Natural killer cell (primary cell): Measurements from ENCODE around the gene PPP2R2C. TPM values are rescaled to one million over a fixed set of nuclear protein-coding genes. Genes with fewer than 3 reads are reported as not detected.

Experiments used
- ATAC-seq, 3 donors: fragments of 150-1000 bp in 2 of 3; fragments of 200-7000 bp in 1 of 3; cut with Tn5 transposase; 1 replicate in 1 of 3; 2 replicates in 2 of 3; pipeline ENCODE4 v1.10.0; 2021; ENCODE audit warnings: mild to moderate bottlenecking in 2 of 3, moderate library complexity in 2 of 3
- DNase-seq, 2 donors: peaks; one replicate each; pipeline versions ENCODE4 v3.0.0 to v3.0.0-alpha.2; 2013 to 2021; ENCODE audit warnings: mixed read lengths in 1 of 2
- H3K27ac ChIP-seq: one replicate; pipeline ENCODE4 v1.5.1; 2013; ENCODE audit warnings: mild to moderate bottlenecking, low read length
- H3K27me3 ChIP-seq: one replicate; pipeline ENCODE4 v1.6.1; 2013; ENCODE audit warnings: low read length; ENCODE audit not compliant: control insufficient read depth, insufficient read depth
- H3K36me3 ChIP-seq: one replicate; pipeline ENCODE4 v1.6.1; 2013; ENCODE audit warnings: low read length; ENCODE audit not compliant: control insufficient read depth, insufficient read depth
- H3K4me1 ChIP-seq: one replicate; pipeline ENCODE4 v1.6.1; 2013; ENCODE audit warnings: low read length; ENCODE audit not compliant: control insufficient read depth, insufficient read depth
- H3K4me3 ChIP-seq: one replicate; pipeline ENCODE4 v1.5.1; 2013; ENCODE audit warnings: low read length
- H3K9me3 ChIP-seq: one replicate; pipeline ENCODE4 v1.6.1; 2013; ENCODE audit warnings: low read length; ENCODE audit not compliant: control insufficient read depth, insufficient read depth
- H3K27ac Mint-ChIP-seq, 2 donors: one replicate each; pipeline ENCODE4 v1.8.0; 2022; ENCODE audit warnings: mild to moderate bottlenecking in 2 of 2, mixed read lengths in 2 of 2, moderate library complexity in 1 of 2
- H3K27me3 Mint-ChIP-seq, 2 donors: one replicate each; pipeline ENCODE4 v1.8.0; 2022; ENCODE audit warnings: low read depth in 2 of 2, mixed read lengths in 2 of 2
- H3K36me3 Mint-ChIP-seq: one replicate; pipeline ENCODE4 v1.8.0; 2022; ENCODE audit warnings: mixed read lengths
- H3K4me1 Mint-ChIP-seq, 2 donors: one replicate each; pipeline ENCODE4 v1.8.0; 2022; ENCODE audit warnings: mixed read lengths in 2 of 2
- H3K4me3 Mint-ChIP-seq: one replicate; pipeline ENCODE4 v1.8.0; 2022; ENCODE audit warnings: mild to moderate bottlenecking, moderate library complexity, mixed read lengths
- H3K9me3 Mint-ChIP-seq, 2 donors: one replicate each; pipeline ENCODE4 v1.8.0; 2022; ENCODE audit warnings: mixed read lengths in 2 of 2
- WGBS: methylation state at CpG from one replicate; pipeline ENCODE4 v1.1.7; 2013; ENCODE audit warnings: missing lambda C conversion rate; ENCODE audit not compliant: insufficient coverage; 5-methylcytosine and 5-hydroxymethylcytosine counted together
- intact Hi-C: fragments of 100-400 bp; cut with micrococcal nuclease; formaldehyde crosslinking; loops from one replicate; pipeline ENCODE4 v1.14.2; 2022
- total RNA-seq, 4 donors: library from RNA; stranded (reverse); fragments of 120-200 nt in 1 of 4; gene quantifications; one replicate each; pipeline versions ENCODE4 v1.2.3 to v1.2.4, GENCODE V29; 2013 to 2022
- TF ChIP-seq, protein P1 (sequence below): fragments of 200-600 bp; IDR thresholded peaks from one replicate; pipeline ENCODE4 v1.8.0; 2022; ENCODE audit warnings: antibody characterized with exemption

Gene PPP2R2C
- total RNA-seq, 3 donors from 2014 or later (not counting 1 experiment from before 2014, with no cell fraction given) = not detected

GRCh38 chr4:6501171-6501570 lies 28.8 kb upstream of the PPP2R2C start:
- H3K36me3 Mint-ChIP-seq = peaks cover 17% of the 10 kb centered on the region
- H3K27ac ChIP-seq = no peak overlapping the region
- 83% methylated on average over 4 of the region's 4 CpGs for WGBS
- H3K4me3 ChIP-seq = no peak overlapping the region
- H3K4me1 Mint-ChIP-seq = no peaks in the 10 kb centered on the region
- no peaks in the 10 kb centered on the region for H3K36me3 ChIP-seq
- peaks cover 5 to 6% of the 10 kb centered on the region in 2 donors for H3K9me3 Mint-ChIP-seq
- TF ChIP-seq, protein P1, sequence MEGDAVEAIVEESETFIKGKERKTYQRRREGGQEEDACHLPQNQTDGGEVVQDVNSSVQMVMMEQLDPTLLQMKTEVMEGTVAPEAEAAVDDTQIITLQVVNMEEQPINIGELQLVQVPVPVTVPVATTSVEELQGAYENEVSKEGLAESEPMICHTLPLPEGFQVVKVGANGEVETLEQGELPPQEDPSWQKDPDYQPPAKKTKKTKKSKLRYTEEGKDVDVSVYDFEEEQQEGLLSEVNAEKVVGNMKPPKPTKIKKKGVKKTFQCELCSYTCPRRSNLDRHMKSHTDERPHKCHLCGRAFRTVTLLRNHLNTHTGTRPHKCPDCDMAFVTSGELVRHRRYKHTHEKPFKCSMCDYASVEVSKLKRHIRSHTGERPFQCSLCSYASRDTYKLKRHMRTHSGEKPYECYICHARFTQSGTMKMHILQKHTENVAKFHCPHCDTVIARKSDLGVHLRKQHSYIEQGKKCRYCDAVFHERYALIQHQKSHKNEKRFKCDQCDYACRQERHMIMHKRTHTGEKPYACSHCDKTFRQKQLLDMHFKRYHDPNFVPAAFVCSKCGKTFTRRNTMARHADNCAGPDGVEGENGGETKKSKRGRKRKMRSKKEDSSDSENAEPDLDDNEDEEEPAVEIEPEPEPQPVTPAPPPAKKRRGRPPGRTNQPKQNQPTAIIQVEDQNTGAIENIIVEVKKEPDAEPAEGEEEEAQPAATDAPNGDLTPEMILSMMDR = no peak
- DNase-seq (no peak), ATAC-seq (no peak)
- no peaks in the 10 kb centered on the region for H3K27me3 ChIP-seq
- H3K27me3 Mint-ChIP-seq = peaks cover 18 to 26% of the 10 kb centered on the region in 2 donors
- no peak overlapping the region for H3K4me3 Mint-ChIP-seq
- H3K9me3 ChIP-seq = peaks cover 3% of the 10 kb centered on the region
- H3K4me1 ChIP-seq = no peaks in the 10 kb centered on the region
- no peak overlapping the region for H3K27ac Mint-ChIP-seq
- intact Hi-C loops = no loop called here

- 48% methylated on average over 10 of the region's 10 CpGs for WGBS
- peaks cover 17% of the 10 kb centered on the region for H3K36me3 Mint-ChIP-seq
- H3K27me3 ChIP-seq = no peaks in the 10 kb centered on the region
- no peaks in the 10 kb centered on the region for H3K4me1 Mint-ChIP-seq
- no peak overlapping the region for H3K27ac ChIP-seq
- no peak overlapping the region for H3K4me3 ChIP-seq
- ATAC-seq = no peak
- H3K27me3 Mint-ChIP-seq = peaks cover 18 to 24% of the 10 kb centered on the region in 2 donors
- TF ChIP-seq, protein P1 = no peak
- H3K27ac Mint-ChIP-seq = no peak overlapping the region
- peaks cover 4 to 5% of the 10 kb centered on the region in 2 donors for H3K9me3 Mint-ChIP-seq
- intact Hi-C loops = no loop called here
- H3K36me3 ChIP-seq = no peaks in the 10 kb centered on the region
- no peaks in the 10 kb centered on the region for H3K4me1 ChIP-seq
- H3K9me3 ChIP-seq = peaks cover 3% of the 10 kb centered on the region
- H3K4me3 Mint-ChIP-seq = no peak overlapping the region
- DNase-seq = no peak
Measured at GRCh38 chr4:6500481-6501140, 28.2 kb upstream of the PPP2R2C start.

- no peak for ATAC-seq
- Histone ChIP-seq H3K4me1 (no peaks in the 10 kb centered on the region), H3K9me3 (peaks cover 3% of the 10 kb centered on the region), H3K36me3 (no peaks in the 10 kb centered on the region), H3K27ac (no peak overlapping the region), H3K27me3 (no peaks in the 10 kb centered on the region), H3K4me3 (no peak overlapping the region)
- Mint-ChIP-seq H3K4me3 (no peak overlapping the region), H3K27ac (no peak overlapping the region), H3K4me1 (no peaks in the 10 kb centered on the region), H3K36me3 (peaks cover 9% of the 10 kb centered on the region), H3K9me3 (peaks cover 0 to 4% of the 10 kb centered on the region in 2 donors), H3K27me3 (peaks cover 21 to 28% of the 10 kb centered on the region in 2 donors)
- WGBS = 71% methylated on average over 6 of the region's 6 CpGs
- intact Hi-C loops = no loop called here
- TF ChIP-seq, protein P1 = no peak
- no peak for DNase-seq
Measured at GRCh38 chr4:6499238-6499600, 26.8 kb upstream of the PPP2R2C start.
